Endothelial cell of umbilical vein (primary cell): ENCODE measurements around the gene LDLRAD4. TPM values are rescaled to one million over a fixed set of nuclear protein-coding genes. Genes with fewer than 3 reads are reported as not detected.

ENCODE experiments used
- BruUV-seq: library from RNA; stranded (reverse); fragments of 400-500 nt; replicated peaks from 2 replicates; lab custom pipeline; 2021; lab: Mats Ljungman, UMichigan
- CTCF ChIA-PET: fragments of 300-600, 350-600 bp; sonication (Branson Sonifier 250); formaldehyde crosslinking; loops from one replicate; lab custom pipeline; 2021; ENCODE audit warnings: antibody characterized with exemption, inconsistent platforms; lab: Charles Lee
- POLR2A ChIA-PET: fragments of 300-600, 350-600 bp; sonication (Branson Sonifier 250); formaldehyde crosslinking; loops from one replicate; lab custom pipeline; 2021; ENCODE audit warnings: antibody characterized with exemption, inconsistent platforms; lab: Charles Lee
- DNase-seq: peaks from one replicate; pipeline ENCODE4 v3.0.0-alpha.2; 2011; ENCODE audit warnings: low read depth, low spot score
- FAIRE-seq: peaks from 2 replicates; lab custom pipeline; 2011; peaks lifted over from hg19 to GRCh38; lab: Jason Lieb, UNC
- H2AFZ ChIP-seq: 2 replicates; pipeline ENCODE4 v1.6.0; 2012; ENCODE audit warnings: low read depth, low read length, control low read depth, inconsistent platforms
- H3K27ac ChIP-seq: 2 replicates; pipeline ENCODE4 v1.5.1; 2011; ENCODE audit warnings: low read depth, mild to moderate bottlenecking, control low read depth, low read length, moderate library complexity; ENCODE audit not compliant: insufficient read depth
- H3K27me3 ChIP-seq, 2 experiments: 2 replicates each; pipeline versions ENCODE4 v1.6.0 to v1.6.1; 2011; ENCODE audit warnings: low read length in 2 of 2, mixed read lengths in 1 of 2; ENCODE audit not compliant: control insufficient read depth in 2 of 2, insufficient read depth in 2 of 2
- H3K36me3 ChIP-seq, 2 experiments: 2 replicates in 1 of 2; 3 replicates in 1 of 2; pipeline ENCODE4 v1.5.1; 2011; ENCODE audit warnings: low read length in 2 of 2, mild to moderate bottlenecking in 1 of 2, moderate library complexity in 1 of 2; ENCODE audit not compliant: control insufficient read depth in 2 of 2, insufficient read depth in 2 of 2; ENCODE audit errors: extremely low read depth in 1 of 2
- H3K4me1 ChIP-seq: 3 replicates; pipeline ENCODE4 v1.5.1; 2011; ENCODE audit warnings: mild to moderate bottlenecking, low read length; ENCODE audit not compliant: control insufficient read depth, insufficient read depth; ENCODE audit errors: extremely low read depth
- H3K4me2 ChIP-seq: 2 replicates; pipeline ENCODE4 v1.6.1; 2011; ENCODE audit warnings: low read length, control low read depth, mixed read lengths; ENCODE audit not compliant: insufficient read depth
- H3K4me3 ChIP-seq, 3 experiments: fragments of 200-600 bp in 1 of 3; sonication (generic), shearing (Covaris generic) in 1 of 3; replicated peaks in 1 of 3; 2 replicates each; pipeline ENCODE4 v1.5.1; 2011 to 2016; ENCODE audit warnings: control low read depth in 3 of 3, low read length in 3 of 3, mild to moderate bottlenecking in 2 of 3, inconsistent platforms in 1 of 3, low read depth in 1 of 3, moderate library complexity in 1 of 3; ENCODE audit not compliant: insufficient read depth in 1 of 3
- H3K79me2 ChIP-seq: 2 replicates; pipeline ENCODE4 v1.6.0; 2012; ENCODE audit warnings: low read length, inconsistent platforms; ENCODE audit not compliant: control insufficient read depth, insufficient read depth
- H3K9ac ChIP-seq: replicated peaks from 2 replicates; pipeline ENCODE3; 2011; ENCODE audit warnings: low read length, control low read depth; ENCODE audit not compliant: insufficient read depth; ENCODE audit errors: extremely low read depth
- H3K9me1 ChIP-seq: replicated peaks from 3 replicates; pipeline ENCODE4 v1.6.0; 2011; ENCODE audit warnings: mild to moderate bottlenecking, low read length; ENCODE audit not compliant: control insufficient read depth, insufficient read depth; ENCODE audit errors: extremely low read depth
- H3K9me3 ChIP-seq: replicated peaks from 2 replicates; pipeline ENCODE4 v1.5.1; 2012; ENCODE audit warnings: low read length, inconsistent platforms; ENCODE audit not compliant: control insufficient read depth, insufficient read depth
- H4K20me1 ChIP-seq: replicated peaks from 2 replicates; pipeline ENCODE3; 2011; ENCODE audit warnings: mild to moderate bottlenecking, low read length; ENCODE audit not compliant: control insufficient read depth, insufficient read depth; ENCODE audit errors: extremely low read depth
- EZH2 ChIP-seq: IDR thresholded peaks from 2 replicates; pipeline ENCODE4 v1.6.1; 2012; ENCODE audit warnings: borderline replicate concordance, low read depth, mild to moderate bottlenecking, moderate library complexity, low read length, inconsistent platforms; ENCODE audit not compliant: severe bottlenecking
- FOS ChIP-seq: IDR thresholded peaks from 2 replicates; pipeline ENCODE4 v1.6.1; 2011; ENCODE audit warnings: mild to moderate bottlenecking, low read length, moderate library complexity, borderline replicate concordance; ENCODE audit not compliant: insufficient read depth
- GATA2 ChIP-seq: IDR thresholded peaks from 2 replicates; pipeline ENCODE4 v1.7.0; 2011; ENCODE audit warnings: low read depth, mild to moderate bottlenecking, moderate library complexity, mixed read lengths, low read length; ENCODE audit not compliant: insufficient read length, insufficient read depth
- MYC ChIP-seq: IDR thresholded peaks from one replicate; pipeline ENCODE4 v1.6.1; 2011; ENCODE audit warnings: mild to moderate bottlenecking, low read depth, low read length
- POLR2A ChIP-seq: IDR thresholded peaks from 2 replicates; pipeline ENCODE4 v1.6.1; 2012; ENCODE audit warnings: low read depth, mild to moderate bottlenecking, control low read depth, low read length
- POLR2AphosphoS5 ChIP-seq: IDR thresholded peaks from 2 replicates; pipeline ENCODE4 v1.6.1; 2012; ENCODE audit warnings: low read depth, mild to moderate bottlenecking, control low read depth, low read length, moderate library complexity; ENCODE audit not compliant: insufficient read depth
- dilution Hi-C: fragments of 300-500 bp; cut with MboI; formaldehyde crosslinking; loops from one replicate; pipeline ENCODE4 v1.15.0; 2019; ENCODE audit warnings: low sequenced_read_pairs; ENCODE audit not compliant: extremely low pct_ligation_motif_present
- intact Hi-C: fragments of 100-400 bp; cut with micrococcal nuclease; formaldehyde crosslinking; loops from one replicate; pipeline ENCODE4 v1.10.0; 2022
- polyA plus RNA-seq, 4 experiments: library from polyadenylated mRNA; depleted of rRNA in 3 of 4; stranded (reverse) in 3 of 4; unstranded in 1 of 4; fragments of >200 nt; gene quantifications; 2 replicates each; pipeline versions ENCODE4 v1.2.1 to v1.2.3, GENCODE V29; 2011 to 2012; ENCODE audit warnings: missing spikeins in 1 of 4
- total RNA-seq: library from RNA; stranded (reverse); gene quantifications from 2 replicates; pipeline ENCODE4 v1.2.3, GENCODE V29; 2021
- TF ChIP-seq, protein P1 (sequence below): IDR thresholded peaks from 2 replicates; pipeline ENCODE4 v1.6.1; 2011; ENCODE audit not compliant: insufficient read depth, insufficient read length

Gene LDLRAD4
- total and polyA plus RNA-seq, 2 donors (not counting 3 experiments of a cell fraction or from before 2014, with no cell fraction given) = 5.2 to 6.5 TPM

DNA sequence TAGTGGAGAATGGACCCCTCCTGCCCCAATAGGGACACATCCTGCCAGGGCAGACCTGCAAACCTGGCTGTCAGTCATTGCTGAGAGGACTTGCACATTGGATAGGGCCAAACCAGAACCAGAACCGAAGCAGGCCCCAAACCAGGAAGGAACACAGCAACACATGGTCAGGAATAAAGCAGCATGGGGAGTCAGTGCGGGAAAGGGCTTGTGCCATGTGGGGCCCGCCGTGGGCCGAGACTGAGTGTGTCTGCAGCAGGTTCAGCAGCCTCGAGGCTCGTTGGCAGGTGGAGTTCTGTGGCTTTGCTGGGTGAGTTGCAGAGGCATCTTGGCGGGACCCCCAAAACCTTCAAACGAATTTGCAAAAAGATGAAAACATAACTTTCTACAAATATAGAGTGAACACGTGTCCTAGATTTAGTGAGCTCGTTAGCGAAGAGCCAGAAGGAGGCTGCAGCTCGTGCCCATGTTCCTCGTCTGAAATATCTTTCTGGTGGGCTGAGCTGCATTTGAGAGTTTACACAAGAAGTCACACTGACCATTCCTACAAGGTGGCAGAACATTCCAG, 44.9 kb upstream of the LDLRAD4 start:
- no peak for DNase-seq
- H3K4me2 ChIP-seq = no peak overlapping the region
- H3K4me3 ChIP-seq = no peak overlapping the region
- no peaks in the 10 kb centered on the region for H3K79me2 ChIP-seq
- H3K4me1 ChIP-seq = no peaks in the 10 kb centered on the region
- H3K9ac ChIP-seq = no peak overlapping the region
- TF ChIP-seq GATA2 (no peak), MYC (no peak), FOS (no peak), EZH2 (no peak), POLR2A (no peak), POLR2AphosphoS5 (no peak)
- TF ChIP-seq, protein P1, sequence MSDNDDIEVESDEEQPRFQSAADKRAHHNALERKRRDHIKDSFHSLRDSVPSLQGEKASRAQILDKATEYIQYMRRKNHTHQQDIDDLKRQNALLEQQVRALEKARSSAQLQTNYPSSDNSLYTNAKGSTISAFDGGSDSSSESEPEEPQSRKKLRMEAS = no peak
- no peak overlapping the region for H3K27ac ChIP-seq
- no peak overlapping the region for H2AFZ ChIP-seq
- no TSS peak for BruUV-seq
- no peak for FAIRE-seq
- no peaks in the 10 kb centered on the region for H3K36me3 ChIP-seq
- CTCF ChIA-PET = interaction anchor here (1.1 kb wide), 1 partner anchor 14 kb away, joined by 5 read pairs; no protein-coding TSS in a partner anchor
- H4K20me1 ChIP-seq = no peaks in the 10 kb centered on the region
- H3K9me3 ChIP-seq = no peaks in the 10 kb centered on the region
- dilution Hi-C loops (no loop called here), intact Hi-C loops (no loop called here)
- H3K27me3 ChIP-seq = peaks cover 4 to 5% of the 10 kb centered on the region in 2 experiments
- H3K9me1 ChIP-seq = no peaks in the 10 kb centered on the region
- POLR2A ChIA-PET = no interaction called here

DNA sequence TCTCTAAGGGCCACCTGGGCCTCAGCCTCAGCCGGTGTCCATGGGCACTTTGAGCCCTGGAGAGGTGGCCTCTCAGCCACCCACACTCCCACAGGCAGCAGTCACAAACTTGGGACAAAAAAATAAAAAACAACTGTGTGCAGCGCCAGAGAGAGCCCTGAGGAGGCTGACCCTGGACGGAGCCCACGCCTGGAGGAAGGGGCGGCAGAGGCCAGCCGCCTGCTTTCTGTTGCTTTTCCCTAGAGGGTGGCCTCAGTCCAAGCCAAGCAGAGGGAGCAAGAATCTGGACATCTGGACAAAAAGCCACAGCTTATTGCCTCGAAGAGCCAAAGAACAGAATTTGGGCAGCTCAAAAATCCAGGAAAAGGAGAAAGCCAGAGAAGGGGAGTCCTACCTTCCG, 43.3 kb upstream of the LDLRAD4 start:
- H3K9ac ChIP-seq = no peak overlapping the region
- no peak overlapping the region for H3K4me2 ChIP-seq
- intact Hi-C loops (no loop called here), dilution Hi-C loops (no loop called here)
- ChIA-PET POLR2A (no interaction called here), CTCF (interaction anchor here (1.0 kb wide), 1 partner anchor 16 kb away, joined by 3 read pairs; no protein-coding TSS in a partner anchor)
- no peak for DNase-seq
- no peaks in the 10 kb centered on the region for H3K79me2 ChIP-seq
- FAIRE-seq = no peak
- H3K9me3 ChIP-seq = no peaks in the 10 kb centered on the region
- no peaks in the 10 kb centered on the region for H4K20me1 ChIP-seq
- no peaks in the 10 kb centered on the region for H3K9me1 ChIP-seq
- no TSS peak for BruUV-seq
- no peak overlapping the region for H3K4me3 ChIP-seq
- H3K4me1 ChIP-seq = no peaks in the 10 kb centered on the region
- H3K27me3 ChIP-seq = peaks cover 0 to 4% of the 10 kb centered on the region in 2 experiments
- no peak overlapping the region for H3K27ac ChIP-seq
- H3K36me3 ChIP-seq = no peaks in the 10 kb centered on the region
- H2AFZ ChIP-seq = no peak overlapping the region
- no peak for TF ChIP-seq FOS
